ENCODE data around the gene ADAD2. TPM values are rescaled to one million over a fixed set of nuclear protein-coding genes. Genes with fewer than 3 reads are reported as not detected.

ADAD2 gene
- total RNA-seq: not detected

- no peaks in the 10 kb centered on the region for H3K36me3 ChIP-seq
- in situ Hi-C loops (cut with MboI; ENCODE audit: low sequenced_read_pairs in 4 of 4) (loop anchor here in 2 of 4 donors (25.0 kb wide), 3 partner anchors 104 to 379 kb away; partner anchors contain the start of genes HSBP1 (in 1 of the 2), NECAB2 (in 1 of the 2) and OSGIN1 (in 1 of the 2)), intact Hi-C loops (cut with DNase I; ENCODE audit: low total_unique reads) (no loop called here)
- peaks cover 0 to 4% (median 0%) of the 10 kb centered on the region in 3 donors for H3K27me3 ChIP-seq
- no peak within 1 kb of the TSS for H3K4me3 ChIP-seq
- ATAC-seq: no peak
- H3K9me3 ChIP-seq: no peaks in the 10 kb centered on the region
- no peak for TF ChIP-seq POLR2A (IDR thresholded peaks at IDR 0.05)
- TF ChIP-seq, protein P1, sequence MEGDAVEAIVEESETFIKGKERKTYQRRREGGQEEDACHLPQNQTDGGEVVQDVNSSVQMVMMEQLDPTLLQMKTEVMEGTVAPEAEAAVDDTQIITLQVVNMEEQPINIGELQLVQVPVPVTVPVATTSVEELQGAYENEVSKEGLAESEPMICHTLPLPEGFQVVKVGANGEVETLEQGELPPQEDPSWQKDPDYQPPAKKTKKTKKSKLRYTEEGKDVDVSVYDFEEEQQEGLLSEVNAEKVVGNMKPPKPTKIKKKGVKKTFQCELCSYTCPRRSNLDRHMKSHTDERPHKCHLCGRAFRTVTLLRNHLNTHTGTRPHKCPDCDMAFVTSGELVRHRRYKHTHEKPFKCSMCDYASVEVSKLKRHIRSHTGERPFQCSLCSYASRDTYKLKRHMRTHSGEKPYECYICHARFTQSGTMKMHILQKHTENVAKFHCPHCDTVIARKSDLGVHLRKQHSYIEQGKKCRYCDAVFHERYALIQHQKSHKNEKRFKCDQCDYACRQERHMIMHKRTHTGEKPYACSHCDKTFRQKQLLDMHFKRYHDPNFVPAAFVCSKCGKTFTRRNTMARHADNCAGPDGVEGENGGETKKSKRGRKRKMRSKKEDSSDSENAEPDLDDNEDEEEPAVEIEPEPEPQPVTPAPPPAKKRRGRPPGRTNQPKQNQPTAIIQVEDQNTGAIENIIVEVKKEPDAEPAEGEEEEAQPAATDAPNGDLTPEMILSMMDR (IDR thresholded peaks at IDR 0.05 in 4 of 5, conservative IDR thresholded peaks at IDR 0.05 in 1 of 5): no peak
- no peak within 1 kb of the TSS for H3K27ac ChIP-seq
- H3K4me1 ChIP-seq: peaks cover 0 to 4% of the 10 kb centered on the region in 2 donors
- DNase-seq: no peak
Observed at GRCh38 chr16:84190731-84191388, at the start of gene ADAD2. Gene ADAD2 (plus strand): TSS chr16:84191157. CDS start chr16:84191231, 74 bp downstream.

GRCh38 chr16:84143081-84143480 is 47.9 kb upstream of the ADAD2 start:
- no peaks in the 10 kb centered on the region for H3K9me3 ChIP-seq
- no peaks in the 10 kb centered on the region for H3K27me3 ChIP-seq
- H3K27ac ChIP-seq: no peak overlapping the region
- no peaks in the 10 kb centered on the region for H3K36me3 ChIP-seq
- intact Hi-C loops (cut with DNase I; ENCODE audit: low total_unique reads) (loop anchor here (5.0 kb wide), 1 partner anchor 36 kb away; no protein-coding TSS in a partner anchor), in situ Hi-C loops (cut with MboI; ENCODE audit: low sequenced_read_pairs in 4 of 4) (no loop called here)
- DNase-seq (no peak), ATAC-seq (no peak)
- TF ChIP-seq, protein P1 (IDR thresholded peaks at IDR 0.05 in 4 of 5, conservative IDR thresholded peaks at IDR 0.05 in 1 of 5): no peak
- TF ChIP-seq POLR2A (IDR thresholded peaks at IDR 0.05): no peak
- no peak overlapping the region for H3K4me3 ChIP-seq
- peaks cover 16 to 34% of the 10 kb centered on the region in 2 donors for H3K4me1 ChIP-seq

DNA sequence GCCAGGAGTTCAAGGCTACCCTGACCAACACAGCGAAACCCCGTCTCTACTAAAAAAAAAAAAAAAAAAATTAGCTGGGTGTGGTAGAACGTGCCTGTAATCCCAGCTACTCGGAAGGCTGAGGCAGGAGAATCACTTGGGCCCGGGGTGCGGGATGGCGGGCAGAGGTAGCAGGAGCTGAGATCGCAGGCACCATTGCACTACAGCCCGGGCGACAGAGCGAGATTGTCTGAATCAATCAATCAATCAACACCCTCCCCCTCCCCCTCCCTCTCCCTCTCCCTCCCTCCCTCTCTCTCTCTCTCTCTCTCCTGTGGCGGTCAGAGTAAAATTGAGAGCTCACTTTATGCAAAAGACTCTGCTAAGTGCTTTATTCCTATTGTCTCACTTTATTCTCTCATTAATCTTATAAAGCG is 47.2 kb upstream of the ADAD2 start:
- TF ChIP-seq, protein P1 (IDR thresholded peaks at IDR 0.05 in 4 of 5, conservative IDR thresholded peaks at IDR 0.05 in 1 of 5): no peak
- TF ChIP-seq POLR2A (IDR thresholded peaks at IDR 0.05): no peak
- Histone ChIP-seq H3K4me3 (peak overlapping the region; percentile 66 to 92 (median 80)), H3K9me3 (no peaks in the 10 kb centered on the region), H3K27me3 (no peaks in the 10 kb centered on the region), H3K36me3 (no peaks in the 10 kb centered on the region), H3K4me1 (peaks cover 16 to 29% of the 10 kb centered on the region in 2 donors), H3K27ac (peak overlapping the region in 3 of 4 donors; percentile 82 to 89 (median 88))
- in situ Hi-C loops (cut with MboI; ENCODE audit: low sequenced_read_pairs in 4 of 4) (no loop called here), intact Hi-C loops (cut with DNase I; ENCODE audit: low total_unique reads) (loop anchor here (5.0 kb wide), 1 partner anchor 36 kb away; no protein-coding TSS in a partner anchor)
- ATAC-seq (no peak), DNase-seq (no peak)

DNA sequence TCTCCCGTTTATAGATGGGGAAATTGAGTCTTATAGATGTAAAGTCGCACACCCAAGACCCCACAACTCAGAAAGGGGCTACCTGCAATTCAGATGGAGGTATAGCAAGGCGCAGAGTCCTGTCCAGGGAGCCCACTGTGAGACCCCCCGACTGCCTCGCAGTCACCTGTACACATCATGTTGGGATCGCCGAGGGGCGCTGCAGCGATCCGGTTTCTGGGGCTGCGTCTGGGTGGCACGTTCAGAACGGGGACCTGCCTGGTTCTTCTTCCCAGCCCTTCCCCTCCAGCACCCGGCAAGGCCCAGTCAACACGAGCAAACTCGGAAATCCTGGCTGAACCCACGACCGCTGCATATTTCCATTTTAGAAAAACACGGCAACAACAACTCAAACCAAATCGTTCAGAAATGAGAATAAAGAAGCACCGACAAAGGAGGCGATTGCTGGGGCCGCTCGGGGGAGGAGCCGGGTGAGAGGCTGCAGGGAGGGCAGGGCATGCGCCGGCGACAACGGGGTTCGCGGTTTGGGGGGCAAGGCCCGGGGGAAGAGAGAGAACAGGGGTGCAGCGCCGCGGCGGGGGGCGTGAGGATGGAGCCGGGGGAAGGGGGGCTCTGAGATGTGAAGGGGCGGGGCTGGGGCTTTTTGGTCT is 46.6 kb upstream of the ADAD2 start:
- Histone ChIP-seq H3K27ac (peak overlapping the region; percentile 77 to 89 (median 85)), H3K4me3 (peak overlapping the region; percentile 66 to 92 (median 80)), H3K4me1 (peaks cover 12 to 27% of the 10 kb centered on the region in 2 donors), H3K9me3 (no peaks in the 10 kb centered on the region), H3K27me3 (no peaks in the 10 kb centered on the region), H3K36me3 (no peaks in the 10 kb centered on the region)
- DNase-seq (no peak), ATAC-seq (peak in 1 of 2 donors; percentile 3)
- intact Hi-C loops (cut with DNase I; ENCODE audit: low total_unique reads): loop anchor here (5.0 kb wide), 1 partner anchor 37 kb away; no protein-coding TSS in a partner anchor
- in situ Hi-C loops (cut with MboI; ENCODE audit: low sequenced_read_pairs in 4 of 4): no loop called here
- TF ChIP-seq, protein P1 (IDR thresholded peaks at IDR 0.05 in 4 of 5, conservative IDR thresholded peaks at IDR 0.05 in 1 of 5): peak in 1 of 5 experiments; percentile 11
- TF ChIP-seq POLR2A (IDR thresholded peaks at IDR 0.05): no peak

All from gastrocnemius medialis (tissue), 4 donors.